GM13976 (cell line): ENCODE results near the gene ENOX1.

Experiments used
- DNase-seq: peaks from one replicate; pipeline ENCODE4 v3.0.0; 2012; ENCODE audit warnings: low spot score
- CTCF ChIP-seq: IDR thresholded peaks from 2 replicates; pipeline ENCODE4 v1.5.1; 2012; ENCODE audit warnings: borderline replicate concordance, mild to moderate bottlenecking; ENCODE audit not compliant: insufficient read depth; ENCODE audit errors: extremely low read depth, missing control alignments, control extremely low read depth
- in situ Hi-C: fragments of 300-500 bp; cut with MboI; formaldehyde crosslinking; loops from one replicate; pipeline ENCODE4 v1.12.0; 2022; ENCODE audit warnings: low sequenced_read_pairs, mixed read lengths, inconsistent platforms; ENCODE audit not compliant: unreplicated experiment

The ENOX1 gene

GRCh38 chr13:43414111-43414510, 372.7 kb downstream of the ENOX1 start:
- no peak for TF ChIP-seq CTCF
- no peak for DNase-seq
- in situ Hi-C loops, result no loop called here

GRCh38 chr13:43411741-43412140, 375.0 kb downstream of the ENOX1 start:
- no peak for TF ChIP-seq CTCF
- DNase-seq, result no peak
- in situ Hi-C loops, result no loop called here

- in situ Hi-C loops, result no loop called here
- no peak for TF ChIP-seq CTCF
- no peak for DNase-seq
Measured at GRCh38 chr13:43411211-43411610, 375.6 kb downstream of the ENOX1 start.

DNA sequence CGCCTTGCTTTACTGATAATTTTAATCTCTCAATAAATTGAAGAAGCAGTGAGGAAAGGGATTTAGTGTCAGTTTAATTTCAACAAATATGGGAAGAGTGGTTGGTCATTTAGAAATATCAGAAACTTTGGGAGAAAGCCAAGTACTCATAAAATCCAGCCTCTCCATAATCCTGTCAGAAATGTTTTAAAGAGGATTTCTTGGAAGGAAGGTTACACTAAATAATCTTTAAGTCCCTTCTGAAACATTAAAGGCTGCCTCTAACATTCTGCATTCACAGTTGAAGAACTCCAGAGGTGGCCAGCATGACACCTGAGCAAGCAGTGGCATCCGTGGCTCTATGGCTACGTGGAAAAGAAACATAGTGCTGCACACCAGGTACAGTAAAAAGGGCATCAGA, 378.5 kb downstream of the ENOX1 start:
- TF ChIP-seq CTCF, result no peak
- in situ Hi-C loops, result no loop called here

GRCh38 chr13:43407023-43407581, 379.7 kb downstream of the ENOX1 start:
- DNase-seq, result no peak
- no peak for TF ChIP-seq CTCF
- in situ Hi-C loops, result no loop called here

More for the DNA sequence above, 378.5 kb downstream of the ENOX1 start:
- DNase-seq, result no peak

DNA sequence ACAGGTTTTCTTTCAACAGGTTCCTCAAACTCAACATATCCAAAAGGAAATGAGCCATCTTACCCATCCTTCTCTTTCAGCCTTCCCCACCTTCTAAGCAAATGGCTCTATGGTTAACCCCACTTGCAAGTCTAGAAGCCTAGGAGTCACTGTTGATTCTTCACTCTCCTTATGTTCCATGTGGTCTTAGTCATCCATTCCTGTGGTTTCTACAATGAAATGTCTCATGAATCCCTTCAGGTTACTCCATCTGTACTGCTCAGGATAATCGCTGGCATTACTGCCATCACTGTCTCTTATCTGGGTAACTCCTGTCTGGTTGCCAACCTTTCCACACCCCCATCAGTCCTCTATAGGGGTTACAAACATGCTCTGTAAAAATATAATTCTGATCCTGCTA, 381.3 kb downstream of the ENOX1 start:
- DNase-seq, result no peak
- no peak for TF ChIP-seq CTCF
- in situ Hi-C loops, result no loop called here
